SIG-M5 treated with dmso at 0.1 percent for 504 hours (cell line): ENCODE results near the gene JARID2.

ENCODE experiments used
- DNase-seq: peaks from one replicate; lab custom pipeline; 2025; ENCODE audit not compliant: unreplicated experiment; lab: John Stamatoyannopoulos, UW

Gene JARID2

DNA sequence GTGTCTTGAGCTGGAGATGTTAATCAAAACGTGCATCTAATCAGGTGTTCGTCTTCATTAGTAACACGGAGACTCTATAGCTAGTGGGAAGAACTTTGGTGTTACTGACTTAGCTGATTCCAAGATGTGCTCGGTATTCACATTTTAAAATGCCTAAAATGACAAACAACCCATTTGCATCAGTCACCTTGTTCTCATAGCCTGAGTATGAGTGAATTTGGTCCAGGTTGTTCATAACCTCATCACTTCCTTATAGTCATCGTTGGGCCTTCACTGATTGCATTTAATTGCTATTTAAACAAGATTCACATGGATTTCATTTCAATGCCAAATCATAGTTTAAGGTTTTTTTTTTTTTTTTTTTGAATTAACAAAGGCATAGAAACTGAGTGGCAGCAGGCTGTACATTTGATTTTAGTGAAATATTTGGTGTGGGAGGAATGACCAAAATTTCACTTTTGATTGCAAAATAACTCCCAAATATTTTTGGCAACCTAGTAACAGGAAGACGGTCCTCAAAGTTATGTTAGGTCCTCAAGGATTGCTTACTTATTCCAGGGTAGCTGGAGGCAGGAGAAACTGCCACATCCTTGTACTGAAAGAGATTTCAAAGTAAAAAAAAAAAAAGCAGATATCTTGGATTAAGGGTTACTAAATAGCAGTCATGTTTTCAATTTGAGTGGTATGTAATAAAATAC is 104.7 kb downstream of the JARID2 start:
- no peak for DNase-seq

DNA sequence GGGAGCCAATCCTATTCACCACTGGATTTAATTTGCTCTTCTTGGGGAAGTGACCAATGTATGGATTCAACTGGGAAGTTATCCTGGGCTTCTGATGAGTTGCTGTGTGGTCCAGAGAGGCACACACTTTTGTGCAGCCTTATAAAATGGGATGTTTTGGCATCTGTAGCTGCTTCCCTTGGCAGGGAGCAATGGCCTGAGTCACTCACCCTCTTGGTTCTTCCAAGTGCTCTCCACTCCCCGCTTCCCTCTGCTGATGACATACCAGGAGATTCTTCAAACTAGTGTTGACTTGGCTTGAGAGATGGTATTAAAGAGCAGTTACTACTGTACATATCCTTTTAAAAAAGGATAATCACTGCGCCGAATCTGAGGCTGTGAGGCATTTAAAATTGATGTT is 105.8 kb downstream of the JARID2 start:
- DNase-seq = no peak

DNA sequence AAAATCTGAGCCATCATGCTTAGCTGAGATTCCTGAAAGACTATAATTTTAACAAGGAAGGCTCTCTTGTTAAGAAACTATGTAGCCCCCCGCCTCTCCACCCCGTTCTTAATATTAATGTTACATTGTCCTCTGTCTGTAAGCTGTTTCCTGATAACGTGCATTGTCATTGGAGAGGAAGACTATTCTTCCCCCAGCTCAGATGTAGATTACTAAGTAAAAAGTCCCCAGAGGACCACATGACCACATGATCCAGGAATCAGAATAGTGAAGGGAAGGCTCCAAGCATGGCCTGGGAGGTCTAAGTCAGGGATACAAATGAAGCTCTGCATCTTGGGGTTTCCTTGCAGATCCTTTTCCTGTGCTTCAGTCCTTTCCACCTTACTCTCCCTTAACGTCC is 106.4 kb downstream of the JARID2 start:
- DNase-seq = no peak

DNA sequence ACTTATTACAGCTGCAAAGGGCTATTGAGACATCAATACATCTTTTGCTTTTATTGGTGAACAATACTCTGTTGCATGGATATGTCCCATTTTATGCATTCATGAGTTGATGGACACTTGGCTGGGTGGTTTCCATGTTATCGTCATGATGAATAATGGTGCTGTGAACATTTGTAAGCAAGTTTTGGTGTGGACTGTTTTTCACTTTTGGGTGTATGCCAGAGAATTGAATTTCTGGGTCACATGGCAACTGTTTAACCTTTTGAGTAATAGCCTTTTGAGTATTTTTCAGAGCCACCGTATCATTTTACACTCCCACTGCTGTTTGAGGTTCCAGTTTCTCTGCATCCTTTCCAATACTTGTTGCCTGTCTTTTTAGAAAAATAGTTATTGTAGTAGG is 107.0 kb downstream of the JARID2 start:
- DNase-seq = no peak

DNA sequence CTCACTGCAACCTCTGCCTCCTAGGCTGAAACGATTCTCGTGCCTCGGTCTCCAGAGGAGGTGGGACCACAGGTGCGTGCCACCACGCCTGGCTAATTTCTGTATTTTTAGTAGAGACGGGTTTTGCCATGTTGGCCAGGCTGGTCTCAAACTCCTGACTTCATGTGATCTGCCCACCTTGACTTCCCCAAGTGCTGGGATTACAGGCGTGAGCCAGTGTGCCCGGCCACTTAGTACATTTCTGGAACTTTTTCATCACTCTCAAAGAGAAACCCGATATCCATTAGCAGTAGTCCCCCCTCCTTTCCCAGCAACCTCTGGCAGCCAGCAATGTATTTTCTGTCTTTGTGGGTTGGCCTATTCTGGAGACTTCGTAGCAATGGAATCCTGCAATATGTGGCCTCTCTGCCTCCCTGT is 109.8 kb downstream of the JARID2 start:
- no peak for DNase-seq

DNA sequence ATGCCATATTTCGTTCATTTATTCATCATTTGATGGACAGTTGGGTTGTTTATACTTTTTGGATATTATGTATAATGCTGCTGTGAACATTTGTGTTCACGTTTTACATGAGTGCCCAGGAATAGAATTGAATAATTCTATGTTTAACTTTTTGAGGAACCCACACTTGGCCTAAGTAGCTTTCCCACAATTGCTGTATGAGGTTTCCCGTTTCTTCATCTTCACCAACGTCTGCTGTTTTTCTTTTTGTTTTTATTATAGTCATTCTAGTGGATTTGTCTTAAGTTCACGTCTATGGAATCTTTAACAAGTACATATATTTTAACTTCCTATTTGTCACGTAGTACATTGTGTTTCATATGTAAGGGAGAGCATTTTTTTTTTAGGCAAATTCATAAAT is 110.3 kb downstream of the JARID2 start:
- no peak for DNase-seq

DNA sequence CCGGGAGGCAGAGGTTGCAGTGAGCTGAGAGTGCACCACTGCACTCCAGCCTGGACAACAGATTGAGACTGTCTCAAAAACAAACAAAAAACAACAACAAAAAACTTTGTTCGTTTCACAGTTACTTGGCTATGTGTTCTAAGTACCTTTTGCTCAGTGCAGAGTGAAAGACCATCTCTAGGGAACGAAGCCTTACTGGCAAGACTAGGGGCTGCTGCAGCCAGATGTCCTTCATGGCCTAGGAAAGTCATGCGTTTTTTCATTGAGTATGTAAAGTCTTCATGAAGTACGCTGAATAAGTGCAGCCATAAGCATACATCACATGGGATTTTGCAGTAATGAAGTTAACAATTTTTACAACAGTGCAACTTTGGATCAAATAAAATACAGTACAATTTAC is 111.1 kb downstream of the JARID2 start:
- no peak for DNase-seq

DNA sequence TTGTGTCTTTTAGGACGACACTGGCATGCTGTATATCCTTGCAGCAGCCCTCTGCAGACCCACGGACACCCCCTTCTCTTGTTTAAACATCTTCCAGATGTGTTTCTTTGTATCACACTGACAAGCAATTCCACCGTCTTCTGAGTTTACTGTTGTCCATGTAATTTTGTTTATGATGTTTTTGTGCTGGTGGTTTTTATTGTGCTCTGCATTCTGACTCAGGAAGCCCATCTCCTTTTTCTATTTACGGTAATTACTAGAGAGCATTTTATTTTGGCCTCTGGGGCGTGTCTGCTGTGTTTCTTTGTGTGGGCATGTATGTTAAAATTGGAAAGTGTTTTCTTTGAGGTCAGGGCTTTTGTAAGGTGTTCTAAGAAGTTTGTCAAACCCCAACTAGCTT is 111.9 kb downstream of the JARID2 start:
- DNase-seq = no peak

DNA sequence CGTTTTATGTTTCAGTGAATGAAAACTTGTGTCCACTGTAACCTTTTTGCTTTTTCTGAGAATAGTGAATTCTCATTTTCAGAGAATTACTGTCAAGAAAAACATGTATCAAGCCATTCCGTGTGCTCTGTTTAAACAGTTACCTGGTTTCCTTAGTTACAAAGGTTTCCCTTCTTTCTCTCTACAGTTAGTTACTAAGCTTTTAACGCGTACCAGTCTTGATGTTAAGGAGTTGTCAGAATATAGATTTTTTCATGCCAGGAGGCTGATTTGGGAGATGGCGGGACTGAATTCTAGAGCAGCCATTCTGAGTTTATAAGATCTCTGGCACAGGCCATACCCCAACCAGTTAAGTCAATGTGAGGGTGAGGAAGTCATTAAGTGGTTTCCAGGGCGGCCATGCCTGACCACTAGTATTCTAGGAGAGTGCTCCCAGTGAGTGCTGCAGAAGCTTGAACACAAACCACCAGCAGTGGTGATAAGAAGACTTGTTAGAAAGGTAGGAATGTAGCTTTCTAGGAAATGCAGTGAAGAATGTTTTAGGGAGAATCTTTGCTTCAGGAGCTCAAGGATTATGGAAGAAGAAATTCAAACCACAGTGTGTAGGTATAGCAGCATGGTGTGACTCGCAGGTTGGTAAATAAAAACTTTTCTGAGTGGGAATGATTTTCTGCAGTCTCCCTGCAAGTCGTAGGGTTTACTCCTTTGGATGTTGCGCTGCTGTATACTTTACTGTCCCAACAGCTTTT is 112.9 kb downstream of the JARID2 start:
- DNase-seq = no peak

DNA sequence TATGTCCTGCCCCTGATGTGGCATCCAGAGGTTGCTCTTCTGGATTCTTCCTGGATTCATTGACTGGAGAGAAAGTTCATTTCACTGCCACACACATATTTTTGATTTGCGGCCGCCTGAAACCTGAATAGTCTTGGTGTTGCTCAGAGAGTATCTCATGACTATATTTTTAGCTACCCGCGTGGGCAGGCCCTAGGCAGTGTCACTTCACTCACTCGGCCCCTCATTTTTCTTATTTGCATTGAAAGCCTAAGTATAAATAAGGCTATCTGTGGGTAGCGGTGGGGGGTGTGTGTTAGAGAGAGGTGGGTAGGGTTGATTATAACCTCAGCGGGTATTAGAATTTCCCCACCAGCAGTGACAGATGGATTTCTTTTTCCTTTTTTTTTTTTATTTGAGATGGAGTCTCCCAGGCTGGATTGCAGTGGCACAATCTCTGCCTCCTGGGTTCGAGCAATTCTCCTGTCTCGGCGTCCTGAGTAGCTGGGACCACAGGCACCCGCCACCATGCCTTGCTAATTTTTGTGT is 113.5 kb downstream of the JARID2 start:
- DNase-seq = no peak

DNA sequence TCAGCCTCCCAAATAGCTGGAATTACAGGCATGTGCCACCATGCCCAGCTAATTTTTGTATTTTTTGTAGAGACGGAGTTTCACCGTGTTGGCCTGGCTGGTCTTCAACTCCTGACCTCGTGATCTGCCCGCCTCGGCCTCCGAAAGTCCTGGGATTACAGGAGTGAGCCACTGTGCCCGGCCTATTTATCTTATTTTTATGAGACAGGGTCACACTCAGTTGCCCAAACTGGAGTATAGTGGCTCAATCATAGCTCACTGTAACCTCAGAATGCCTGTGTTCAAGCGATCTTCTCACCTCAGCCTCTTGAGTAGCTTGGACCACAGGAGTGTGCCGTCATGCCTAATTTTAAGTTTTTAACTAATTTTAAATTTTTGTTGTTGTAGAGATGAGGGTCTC is 114.4 kb downstream of the JARID2 start:
- DNase-seq = no peak

DNA sequence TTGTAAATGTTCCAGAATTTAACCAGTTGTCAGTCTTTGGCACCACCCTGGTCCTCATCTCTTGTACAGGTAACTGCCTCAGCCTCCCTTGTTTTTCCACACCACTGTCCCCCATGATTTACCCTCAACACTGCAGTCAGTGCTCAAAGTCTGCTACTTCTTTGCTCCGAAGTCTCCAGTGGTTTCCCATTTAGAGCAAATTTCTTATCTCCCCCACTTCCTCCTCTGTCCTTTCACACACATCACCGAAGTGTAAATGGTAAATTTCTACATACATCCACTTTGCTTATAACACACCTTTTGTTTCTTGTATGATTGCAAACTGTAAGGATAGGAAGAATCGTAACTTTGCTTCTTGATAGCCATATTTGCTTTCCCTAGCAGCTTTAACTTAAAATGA is 115.3 kb downstream of the JARID2 start:
- no peak for DNase-seq

DNA sequence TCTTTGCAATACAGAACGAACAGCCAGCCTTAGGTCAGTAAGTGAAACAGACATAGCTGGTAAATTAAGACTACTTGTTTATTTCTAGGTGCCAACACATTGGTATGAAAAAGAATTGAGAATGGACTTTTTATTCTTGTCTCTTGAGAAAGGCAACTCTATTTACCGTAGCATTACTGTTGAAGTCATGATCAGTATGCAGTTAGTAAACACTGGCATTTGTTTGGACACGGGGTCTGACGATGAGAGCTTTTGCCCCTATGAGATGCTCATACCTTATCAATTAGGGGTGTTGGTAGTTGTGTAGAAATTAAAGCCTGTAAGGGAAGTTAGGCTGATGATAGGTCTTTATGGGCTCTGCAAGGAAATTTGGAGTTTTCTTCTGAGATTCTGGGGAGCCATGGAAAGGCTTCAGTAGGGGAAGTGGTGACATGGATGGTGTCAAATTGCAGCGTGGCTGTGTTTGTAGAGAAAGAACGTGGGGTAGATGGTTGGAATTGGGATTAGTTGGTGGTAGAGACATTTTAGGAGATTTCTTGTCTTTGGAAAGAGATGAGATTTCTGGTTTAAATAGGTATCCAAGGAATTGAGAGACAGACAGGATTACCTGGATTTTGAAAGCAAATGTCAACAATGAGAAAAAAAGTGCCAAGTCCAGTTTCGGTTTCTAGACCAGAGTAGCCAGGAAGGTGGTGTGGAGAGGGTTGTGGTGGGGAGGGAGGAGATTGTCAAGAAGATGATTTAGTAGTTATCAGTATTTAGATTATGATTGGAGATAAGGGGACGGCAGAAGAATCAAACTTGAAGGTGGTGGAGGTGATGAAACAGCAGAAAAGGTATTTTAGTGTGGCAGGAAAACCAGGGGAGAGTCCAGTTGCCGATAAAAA is 116.6 kb downstream of the JARID2 start:
- DNase-seq = no peak

DNA sequence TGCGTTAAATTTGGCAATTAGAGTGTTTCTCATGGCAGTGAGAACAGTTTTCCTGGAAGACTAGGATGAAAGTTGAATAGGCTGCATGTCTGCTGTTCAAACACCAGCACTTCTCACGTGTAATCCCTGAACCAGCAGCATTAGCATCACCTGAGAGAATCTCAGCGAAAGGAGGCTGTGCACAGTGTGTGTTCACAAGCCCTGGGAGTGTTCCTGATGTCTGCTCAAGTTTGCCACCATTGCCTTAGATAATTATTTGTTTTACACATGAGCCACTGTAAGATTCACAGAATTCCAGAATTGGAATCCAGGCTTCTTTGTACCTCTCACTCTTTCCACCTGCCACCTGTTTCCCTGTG is 117.3 kb downstream of the JARID2 start:
- no peak for DNase-seq

DNA sequence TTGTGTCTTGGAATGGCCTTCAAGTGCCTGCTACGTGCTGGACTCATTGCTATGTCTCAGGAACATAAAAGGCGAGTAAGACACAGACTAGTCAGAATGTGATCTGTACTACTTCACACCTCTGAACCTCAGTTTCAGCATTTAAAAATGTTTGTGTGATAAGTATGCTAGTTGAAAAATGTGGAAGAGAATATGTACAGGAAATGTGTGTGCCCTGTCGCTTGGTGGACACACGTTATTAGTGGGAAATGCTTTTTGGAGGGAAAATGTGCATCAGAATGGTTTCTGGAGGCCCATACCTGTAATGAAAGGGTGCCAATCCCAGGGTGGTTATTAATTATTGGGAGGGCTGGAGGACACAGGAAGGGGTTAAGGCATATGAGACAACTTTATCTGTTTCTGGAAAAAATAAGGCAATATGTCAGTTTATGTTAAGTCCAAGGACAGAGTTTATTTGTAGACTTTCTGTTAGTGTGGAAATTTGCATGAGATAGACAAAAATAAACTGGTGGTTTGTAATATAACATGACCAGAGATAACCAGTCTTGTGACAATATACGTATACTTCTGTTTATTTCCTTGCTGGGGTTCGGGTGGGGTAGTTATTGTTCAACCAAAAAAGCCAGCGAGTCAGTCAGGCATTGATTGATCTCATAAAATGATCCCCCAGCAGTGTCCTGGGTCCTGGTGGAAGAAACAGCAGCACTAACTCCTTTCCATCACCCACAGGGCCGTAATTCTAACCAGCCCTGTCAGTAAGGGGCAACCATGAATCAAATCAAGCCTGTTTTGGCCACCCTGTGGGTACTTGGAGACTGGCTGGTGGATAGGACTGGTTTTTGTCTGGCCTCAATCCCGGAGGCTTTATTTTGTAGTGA is 117.9 kb downstream of the JARID2 start:
- no peak for DNase-seq

DNA sequence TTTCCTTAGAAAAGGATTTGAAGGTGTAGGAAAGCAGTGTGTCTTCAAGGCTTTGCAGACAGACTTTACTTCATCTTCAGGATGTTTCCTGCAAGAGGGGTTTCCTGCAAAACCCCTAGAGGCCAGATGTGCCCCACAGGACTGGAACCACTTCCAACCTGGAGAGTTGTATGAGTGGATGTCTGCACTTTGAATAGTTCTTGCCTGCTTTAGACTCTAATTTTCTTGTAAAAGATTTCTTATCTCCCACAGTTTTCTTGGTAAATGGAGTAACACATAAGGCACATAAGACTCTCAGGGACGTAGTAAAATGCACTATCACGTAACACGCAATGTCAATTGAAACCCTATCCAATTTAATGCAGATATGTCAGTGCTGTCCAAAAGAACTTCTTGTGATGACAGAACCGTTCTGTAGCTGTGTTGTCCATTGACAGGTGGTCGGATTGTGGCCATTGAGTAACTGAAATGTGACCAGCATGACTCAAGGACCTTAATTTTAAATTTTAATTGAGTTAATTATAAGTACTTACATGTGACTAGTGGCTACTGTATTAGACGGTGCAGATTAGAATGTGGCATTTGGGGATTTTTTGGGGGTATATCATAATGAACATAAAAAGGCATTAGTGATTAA is 118.7 kb downstream of the JARID2 start:
- DNase-seq = no peak

DNA sequence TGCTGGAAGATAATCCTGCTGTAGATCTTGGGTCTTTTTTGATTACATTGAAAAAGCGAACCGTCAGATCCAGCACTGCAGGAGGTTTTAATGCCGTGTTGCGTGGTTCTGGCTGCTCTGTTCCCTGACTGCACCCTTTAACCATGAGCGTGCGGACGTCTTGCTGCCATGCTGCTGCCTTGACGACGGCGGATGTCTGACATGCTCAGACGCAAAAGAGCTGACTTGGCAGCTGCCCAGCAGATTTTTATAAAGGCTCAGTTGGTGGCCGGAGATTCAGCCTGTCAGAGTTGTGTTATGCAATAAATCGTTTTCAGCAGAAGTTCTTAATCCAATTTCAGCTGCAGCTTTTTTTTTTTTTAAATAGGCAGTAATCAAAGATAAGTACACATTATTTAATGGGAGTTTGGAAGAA is 119.4 kb downstream of the JARID2 start:
- DNase-seq = peak; percentile 86

DNA sequence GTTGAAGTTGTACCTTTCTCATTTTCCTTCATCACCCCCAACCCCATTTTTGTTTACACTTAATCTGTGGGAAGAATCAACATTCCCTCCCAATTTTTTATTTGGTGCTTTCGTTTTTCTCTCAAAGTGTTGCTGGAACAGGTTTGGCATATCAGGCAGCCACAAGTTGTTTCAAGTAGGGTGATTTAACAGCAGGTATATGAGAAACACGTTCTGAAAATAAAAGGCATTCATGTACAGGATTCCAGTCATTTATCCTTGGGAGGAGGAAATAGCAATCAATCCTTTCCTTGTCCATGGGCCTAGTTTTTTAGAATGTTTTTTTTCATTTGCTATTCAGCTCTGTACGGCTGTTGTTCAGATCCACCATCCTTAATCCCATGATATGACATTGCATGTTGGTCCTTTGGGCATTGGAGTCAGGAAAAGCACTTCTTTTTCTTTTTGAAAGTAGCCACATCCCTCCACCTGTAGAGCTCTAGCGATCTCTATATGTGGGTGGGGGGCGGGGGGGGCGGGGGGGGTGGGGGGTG is 120.2 kb downstream of the JARID2 start:
- DNase-seq = no peak

DNA sequence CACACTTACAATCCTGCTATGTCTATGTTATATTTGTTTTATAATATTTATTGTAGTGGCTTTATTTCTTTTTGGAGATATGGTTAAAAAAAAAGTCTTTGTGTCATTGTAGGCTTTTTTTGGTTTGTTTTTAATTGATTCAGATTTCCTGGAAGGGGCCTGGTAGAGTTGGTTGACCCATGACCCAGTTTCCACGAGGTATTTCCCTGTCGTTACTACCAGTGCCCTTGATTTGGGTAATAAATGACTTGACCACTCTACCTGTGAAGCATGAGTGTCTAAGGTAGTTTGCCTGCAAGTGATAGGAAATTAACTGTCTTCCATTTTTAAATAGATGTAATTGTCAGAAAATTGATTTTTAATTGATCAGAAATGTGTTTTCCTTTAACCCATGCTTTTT is 121.0 kb downstream of the JARID2 start:
- no peak for DNase-seq

DNA sequence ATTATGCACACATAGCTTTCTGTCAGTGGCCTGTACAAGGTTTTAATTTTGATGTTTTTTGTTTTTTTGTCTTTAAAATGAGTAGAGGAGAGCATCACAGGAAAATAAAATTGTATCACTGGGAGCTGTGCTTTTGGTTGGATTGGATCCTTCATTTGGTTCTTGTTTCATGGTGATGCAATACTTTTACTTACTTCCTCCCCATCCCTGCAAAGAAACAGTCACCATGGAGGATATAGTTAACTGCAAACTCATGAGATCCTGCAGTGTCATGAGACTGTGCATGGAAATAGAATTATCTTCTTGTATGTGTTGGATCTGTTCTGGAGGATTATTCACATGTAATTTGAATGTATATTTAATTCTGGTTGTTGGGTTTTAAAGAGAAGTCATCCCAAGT is 122.3 kb downstream of the JARID2 start:
- peak; percentile 89 for DNase-seq
